Pancreas (tissue), 10 donors: ENCODE measurements around the gene ERICH6. TPM values are rescaled to one million over a fixed set of nuclear protein-coding genes. Genes with fewer than 3 reads are reported as not detected.

ENCODE experiments used
- ATAC-seq, 4 donors: fragments of 200-7000 bp; cut with Tn5 transposase; one replicate each; pipeline versions ENCODE4 v1.8.0 to v1.9.1; 2020; ENCODE audit warnings: mild to moderate bottlenecking in 4 of 4, moderate library complexity in 4 of 4
- DNase-seq, 6 donors: peaks; one replicate each; pipeline ENCODE4 v3.0.0-alpha.2; 2020
- FAIRE-seq: peaks from 2 replicates; lab custom pipeline; 2012; peaks lifted over from hg19 to GRCh38; lab: Jason Lieb, UNC
- H3K27ac ChIP-seq, 4 donors: fragments of 200-600 bp; sonication (generic); 1 replicate in 3 of 4; 2 replicates in 1 of 4; pipeline versions ENCODE4 v1.5.0 to v1.8.0; 2020
- H3K27me3 ChIP-seq, 4 donors: fragments of 200-600 bp; one replicate each; pipeline ENCODE4 v1.8.0; 2021
- H3K36me3 ChIP-seq, 3 donors: fragments of 200-600 bp; sonication (generic) in 1 of 3; one replicate each; pipeline versions ENCODE4 v1.5.0 to v1.8.0; 2020 to 2021
- H3K4me1 ChIP-seq, 3 donors: fragments of 200-600 bp; one replicate each; pipeline ENCODE4 v1.8.0; 2021
- H3K4me3 ChIP-seq, 4 donors: fragments of 200-600 bp; sonication (generic) in 2 of 4; one replicate each; pipeline versions ENCODE4 v1.5.0 to v1.8.0; 2020 to 2021
- H3K9me3 ChIP-seq, 4 donors: fragments of 200-600 bp; one replicate each; pipeline ENCODE4 v1.8.0; 2021
- WGBS, 2 donors: extraction: QIAGEN DNeasy Blood & Tissue Kit; methylation state at CpG; one replicate each; pipeline ENCODE4 v1.1.7; 2013; 5-methylcytosine and 5-hydroxymethylcytosine counted together
- intact Hi-C, 3 donors: fragments of 100-400 bp; cut with DNase I; formaldehyde crosslinking; loops; one replicate each; pipeline versions ENCODE4 v1.11.1 to v1.14.2; 2022
- polyA plus RNA-seq, 2 donors: library from polyadenylated mRNA; stranded (reverse); fragments of 200-250 nt; gene quantifications; one replicate each; pipeline ENCODE4 v1.2.3, GENCODE V29; 2013
- total RNA-seq, 6 donors: library from RNA; stranded (reverse); fragmentation: NEBNext Ultra II Directional in 4 of 6; extraction: Animal tissue kit (Norgen Biotek cat#: 25700) in 4 of 6; gene quantifications; one replicate each; pipeline versions ENCODE4 v1.2.1 to v1.2.4, GENCODE V29; 2021 to 2023
- TF ChIP-seq, protein P1 (sequence below), 4 donors: fragments of 200-600 bp; sonication (generic) in 3 of 4; IDR thresholded peaks; one replicate each; pipeline versions ENCODE4 v1.5.0 to v1.8.0; 2021; ENCODE audit warnings: antibody characterized with exemption in 4 of 4
- donor health status: healthy with polysubstance abuse.
- donor health status: DM: no; HTN: no; CAD: no; lungs with moderate emphysema.
- donor health status: DM: no; HTN: no; CAD: no.
- donor health status: control.
- donor health status: control.
- donor health status: Bipolar disorder and iron deficiency.
- donor health status: DM: yes; HTN: yes; CAD: no.
- donor health status: DM: no; HTN: no; CAD: no.
- donor health status: DM: no; HTN: no; CAD: no.
- donor health status: DM: yes; HTN: yes; CAD: no.

Gene ERICH6
- total and polyA plus RNA-seq, 8 donors = 0.09 TPM; not detected in 7

DNA sequence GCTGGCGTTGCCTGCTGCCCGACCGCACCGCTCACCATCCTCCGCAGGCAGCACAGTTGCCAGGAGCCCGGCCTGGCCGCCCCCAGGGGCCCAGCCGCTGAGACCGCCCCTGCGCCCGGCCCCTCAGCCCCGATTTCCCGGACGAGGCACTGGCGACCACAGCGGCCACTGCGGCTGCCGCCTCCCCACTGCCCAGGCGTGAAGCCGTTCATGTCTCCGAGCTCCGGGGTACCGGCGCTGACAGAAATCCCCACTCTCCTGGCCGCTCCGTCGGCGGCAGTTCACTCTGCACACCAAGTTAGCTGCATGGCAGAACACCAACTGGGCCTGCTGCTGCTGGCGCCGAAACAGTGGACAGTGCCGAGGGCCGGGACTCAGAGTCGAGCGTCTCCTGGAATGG, 92.1 kb downstream of the ERICH6 start:
- TF ChIP-seq, protein P1, sequence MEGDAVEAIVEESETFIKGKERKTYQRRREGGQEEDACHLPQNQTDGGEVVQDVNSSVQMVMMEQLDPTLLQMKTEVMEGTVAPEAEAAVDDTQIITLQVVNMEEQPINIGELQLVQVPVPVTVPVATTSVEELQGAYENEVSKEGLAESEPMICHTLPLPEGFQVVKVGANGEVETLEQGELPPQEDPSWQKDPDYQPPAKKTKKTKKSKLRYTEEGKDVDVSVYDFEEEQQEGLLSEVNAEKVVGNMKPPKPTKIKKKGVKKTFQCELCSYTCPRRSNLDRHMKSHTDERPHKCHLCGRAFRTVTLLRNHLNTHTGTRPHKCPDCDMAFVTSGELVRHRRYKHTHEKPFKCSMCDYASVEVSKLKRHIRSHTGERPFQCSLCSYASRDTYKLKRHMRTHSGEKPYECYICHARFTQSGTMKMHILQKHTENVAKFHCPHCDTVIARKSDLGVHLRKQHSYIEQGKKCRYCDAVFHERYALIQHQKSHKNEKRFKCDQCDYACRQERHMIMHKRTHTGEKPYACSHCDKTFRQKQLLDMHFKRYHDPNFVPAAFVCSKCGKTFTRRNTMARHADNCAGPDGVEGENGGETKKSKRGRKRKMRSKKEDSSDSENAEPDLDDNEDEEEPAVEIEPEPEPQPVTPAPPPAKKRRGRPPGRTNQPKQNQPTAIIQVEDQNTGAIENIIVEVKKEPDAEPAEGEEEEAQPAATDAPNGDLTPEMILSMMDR (IDR thresholded peaks at IDR 0.05) = no peak
- intact Hi-C loops = no loop called here
- Histone ChIP-seq H3K27me3 (no peaks in the 10 kb centered on the region), H3K4me1 (peaks cover 0 to 29% (median 16%) of the 10 kb centered on the region in 3 donors), H3K27ac (no peak overlapping the region), H3K9me3 (no peaks in the 10 kb centered on the region), H3K36me3 (peaks cover 0 to 7% (median 0%) of the 10 kb centered on the region in 3 donors), H3K4me3 (no peak overlapping the region)
- 98 to 99% methylated on average over 34 of the region's 34 CpGs for WGBS, 2 donors
- FAIRE-seq (no peak), DNase-seq (no peak), ATAC-seq (no peak)

DNA sequence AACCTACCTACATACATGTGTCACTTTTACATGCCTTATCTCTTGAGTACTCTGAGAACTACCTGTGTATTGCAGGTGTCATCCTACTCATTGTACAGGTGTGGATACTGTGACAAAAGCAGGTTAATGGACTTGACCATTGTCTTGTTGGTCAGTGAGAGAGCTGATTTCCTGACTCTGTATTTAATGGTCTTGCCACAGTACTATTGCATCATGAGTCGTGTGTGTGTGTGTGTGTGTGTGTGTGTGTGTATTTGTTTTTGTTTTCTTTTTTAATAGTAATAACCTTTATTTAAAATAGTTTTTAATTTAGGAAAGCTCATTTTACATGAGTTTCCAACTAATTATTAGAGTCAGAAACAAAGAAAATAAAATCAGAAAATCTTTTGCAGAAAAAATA, 92.9 kb downstream of the ERICH6 start:
- intact Hi-C loops = no loop called here
- ATAC-seq (peak in 2 of 4 donors; percentile 22 to 27), DNase-seq (no peak), FAIRE-seq (no peak)
- no peaks in the 10 kb centered on the region for H3K9me3 ChIP-seq
- no peaks in the 10 kb centered on the region for H3K27me3 ChIP-seq
- WGBS, 2 donors = 34 to 36% methylated on average over 1 of the region's 1 CpG
- TF ChIP-seq, protein P1 (IDR thresholded peaks at IDR 0.05) = no peak
- peaks cover 0 to 7% (median 0%) of the 10 kb centered on the region in 3 donors for H3K36me3 ChIP-seq
- H3K4me3 ChIP-seq = no peak overlapping the region
- no peak overlapping the region for H3K27ac ChIP-seq
- peaks cover 0 to 31% (median 22%) of the 10 kb centered on the region in 3 donors for H3K4me1 ChIP-seq

- 0 to 2% methylated on average over 1 of the region's 1 CpG for WGBS, 2 donors
- intact Hi-C loops = no loop called here
Observed at GRCh38 chr3:150609988-150610387, 93.7 kb downstream of the ERICH6 start.

More at GRCh38 chr3:150609988-150610387, 93.7 kb downstream of the ERICH6 start:
- no peak overlapping the region for H3K27ac ChIP-seq
- DNase-seq = no peak
- no peak overlapping the region for H3K4me3 ChIP-seq
- FAIRE-seq = no peak
- H3K9me3 ChIP-seq = no peaks in the 10 kb centered on the region
- peaks cover 0 to 35% (median 30%) of the 10 kb centered on the region in 3 donors for H3K4me1 ChIP-seq
- TF ChIP-seq, protein P1 (IDR thresholded peaks at IDR 0.05) = no peak
- no peaks in the 10 kb centered on the region for H3K27me3 ChIP-seq
- no peak for ATAC-seq
- peaks cover 0 to 7% (median 0%) of the 10 kb centered on the region in 3 donors for H3K36me3 ChIP-seq

Other genes starting within 250 kb of the ERICH6 start
- 100 to 1,000 TPM; 113 to 197 (median 156) TPM for gene SERP1, start 157.4 kb downstream of the ERICH6 start, total RNA-seq
- 10 to 100 TPM; 69.2 to 70.7 TPM for gene SERP1, start 157.4 kb downstream of the ERICH6 start, polyA plus RNA-seq
- 10 to 100 TPM; 51.6 to 89.1 (median 63.9) TPM for gene EIF2A, start 157.1 kb downstream of the ERICH6 start, total RNA-seq
- 10 to 100 TPM; 46.4 to 67.2 TPM for gene EIF2A, start 157.1 kb downstream of the ERICH6 start, polyA plus RNA-seq
- 10 to 100 TPM; 29.0 to 56.9 (median 42.1) TPM for gene SELENOT, start 100.6 kb downstream of the ERICH6 start, total RNA-seq
- 10 to 100 TPM; 11.2 to 51.1 TPM for gene SELENOT, start 100.6 kb downstream of the ERICH6 start, polyA plus RNA-seq
- gene SIAH2, start 59.2 kb upstream of the ERICH6 start, total RNA-seq = 10 to 100 TPM in 5 of 6 donors, 1 to 10 TPM in 1; 9.7 to 14.9 (median 14.6) TPM
- gene SIAH2, start 59.2 kb upstream of the ERICH6 start, polyA plus RNA-seq = 1 to 10 TPM; 5.5 to 7.1 TPM
- not detected for gene MINDY4B, start 201.5 kb upstream of the ERICH6 start, total RNA-seq
- not detected for gene MINDY4B, start 201.5 kb upstream of the ERICH6 start, polyA plus RNA-seq